ENCODE results near the gene WDPCP.
"Not testable (repeated sequence)": the region's sequence is repeated elsewhere in the genome, so short reads cannot be mapped to it uniquely, and the experiment has no call there.

Gene WDPCP

DNA sequence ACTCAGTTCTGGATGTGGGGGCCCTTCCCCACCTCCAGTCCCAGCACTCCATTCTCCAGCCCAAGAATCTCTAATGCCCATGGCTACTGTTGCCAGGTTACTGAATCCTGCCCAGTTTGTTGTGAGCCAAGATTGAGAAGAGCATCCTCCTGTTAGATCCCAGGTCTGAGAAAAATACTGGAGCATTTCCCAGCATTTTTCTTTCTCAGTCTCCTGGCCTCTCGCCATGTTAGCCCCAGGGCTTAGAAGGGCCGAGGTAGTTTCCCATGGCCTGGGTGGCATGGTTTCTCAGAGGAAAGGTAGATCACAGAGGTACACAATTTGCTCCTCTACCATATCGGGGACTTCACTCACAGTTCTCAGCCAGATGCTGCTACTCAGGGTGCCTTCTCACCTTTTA is 401.9 kb downstream of the WDPCP start:
- Mint-ChIP-seq H3K4me1 (ENCODE audit: low read depth) (no peaks in the 10 kb centered on the region), H3K36me3 (peaks cover 37% of the 10 kb centered on the region), H3K27ac (no peak overlapping the region), H3K4me3 (no peak overlapping the region), H3K27me3 (no peaks in the 10 kb centered on the region), H3K9me3 (ENCODE audit: low read depth) (peaks cover 34% of the 10 kb centered on the region)

DNA sequence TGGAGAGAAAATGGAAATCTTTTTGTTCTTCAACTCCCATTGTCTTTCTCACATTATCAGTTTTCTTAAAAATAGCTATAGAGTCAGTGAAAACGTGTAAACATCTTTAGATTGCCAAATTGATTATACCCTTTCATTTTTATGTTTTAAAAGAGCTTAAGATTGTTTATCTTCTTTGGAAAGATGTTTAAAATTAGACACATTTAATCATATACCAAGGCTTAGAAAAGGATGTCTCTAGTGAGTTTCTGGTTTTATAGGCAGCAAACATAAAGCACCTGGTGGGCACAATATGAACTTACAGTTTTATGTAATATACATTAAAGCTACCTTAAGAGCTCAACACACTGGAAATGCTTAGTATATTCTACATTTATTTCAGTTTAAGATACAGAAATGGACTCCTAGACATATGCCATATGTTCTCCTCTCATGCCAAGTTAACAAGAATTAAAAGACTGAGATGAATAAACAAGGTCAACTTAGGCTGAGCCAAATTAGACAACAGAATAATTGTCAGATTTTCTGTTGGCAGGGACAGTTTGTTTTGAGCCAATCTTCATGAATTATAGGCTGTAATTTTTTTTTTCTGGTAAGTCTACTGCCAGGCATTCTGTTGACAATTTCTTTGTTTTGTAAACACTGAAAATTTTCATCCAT is 425.0 kb downstream of the WDPCP start:
- H3K27me3 Mint-ChIP-seq = no peaks in the 10 kb centered on the region
- no peaks in the 10 kb centered on the region for H3K4me1 Mint-ChIP-seq (ENCODE audit: low read depth)
- H3K4me3 Mint-ChIP-seq = no peak overlapping the region
- peaks cover 25% of the 10 kb centered on the region for H3K36me3 Mint-ChIP-seq
- no peak overlapping the region for H3K27ac Mint-ChIP-seq
- H3K9me3 Mint-ChIP-seq (ENCODE audit: low read depth) = peaks cover 12% of the 10 kb centered on the region

DNA sequence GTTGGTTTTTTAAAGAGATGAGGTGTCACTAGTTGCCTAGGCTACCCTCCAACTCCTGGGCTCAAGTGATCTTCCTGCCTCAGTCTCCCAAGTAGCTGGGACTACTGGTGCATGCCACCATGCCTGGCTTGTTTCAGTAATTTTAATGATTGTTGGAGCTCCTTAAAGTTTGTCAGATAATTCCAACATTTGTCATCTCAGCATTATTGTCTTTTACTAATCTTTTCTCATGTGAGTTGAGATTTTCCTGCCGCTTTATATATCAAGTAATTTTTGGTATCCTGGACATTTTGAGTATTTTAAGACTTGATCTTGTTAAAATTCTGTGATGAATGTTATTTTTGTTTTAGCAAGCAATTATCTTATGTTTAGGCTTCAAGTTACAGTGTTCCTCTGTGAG is 429.0 kb downstream of the WDPCP start:
- Mint-ChIP-seq H3K27me3 (no peaks in the 10 kb centered on the region), H3K4me3 (no peak overlapping the region), H3K36me3 (peaks cover 7% of the 10 kb centered on the region), H3K9me3 (ENCODE audit: low read depth) (no peaks in the 10 kb centered on the region), H3K4me1 (ENCODE audit: low read depth) (no peaks in the 10 kb centered on the region), H3K27ac (no peak overlapping the region)

DNA sequence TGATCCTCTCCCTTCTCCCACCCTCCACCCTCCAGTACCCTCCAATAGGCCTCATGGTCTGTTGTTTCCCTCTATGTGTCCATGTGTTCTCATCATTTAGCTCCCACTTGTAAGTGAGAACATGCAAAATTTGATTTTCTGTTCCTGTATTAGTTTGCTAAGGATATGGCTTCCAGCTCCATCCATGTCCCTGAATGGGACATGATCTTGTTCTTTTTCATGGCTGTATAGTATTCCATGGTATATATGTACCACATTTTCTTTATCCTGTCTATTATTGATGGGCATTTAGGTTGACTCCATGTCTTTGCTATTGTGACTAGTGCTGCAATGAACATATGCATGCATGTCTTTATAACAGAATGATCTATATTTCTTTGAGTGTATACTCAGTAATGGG is 451.6 kb downstream of the WDPCP start:
- peaks cover 46% of the 10 kb centered on the region for H3K9me3 Mint-ChIP-seq (ENCODE audit: low read depth)
- peaks cover 30% of the 10 kb centered on the region for H3K36me3 Mint-ChIP-seq
- H3K27me3 Mint-ChIP-seq; H3K4me3 Mint-ChIP-seq; H3K27ac Mint-ChIP-seq; H3K4me1 Mint-ChIP-seq (ENCODE audit: low read depth): not testable (repeated sequence)

DNA sequence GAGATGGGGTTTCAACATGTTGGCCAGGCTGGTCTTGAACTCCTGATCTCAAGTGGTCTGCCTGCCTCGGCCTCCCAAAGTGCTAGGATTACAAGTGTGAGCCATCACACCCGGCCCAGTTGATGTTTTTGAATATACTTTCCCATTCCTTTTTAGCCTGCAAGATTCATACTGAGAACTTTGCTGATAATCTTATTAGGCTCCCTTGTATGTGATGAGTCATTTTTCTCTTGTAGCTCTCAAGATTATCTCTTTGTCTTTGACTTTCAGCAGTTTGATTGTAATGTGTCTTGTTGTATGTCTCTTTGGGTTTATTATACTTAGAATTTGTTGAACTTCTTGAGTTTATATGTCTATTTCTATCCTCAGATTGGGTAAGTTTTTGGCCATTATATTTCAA is 456.3 kb downstream of the WDPCP start:
- H3K36me3 Mint-ChIP-seq = peaks cover 26% of the 10 kb centered on the region
- peaks cover 23% of the 10 kb centered on the region for H3K9me3 Mint-ChIP-seq (ENCODE audit: low read depth)
- no peak overlapping the region for H3K4me3 Mint-ChIP-seq
- no peaks in the 10 kb centered on the region for H3K4me1 Mint-ChIP-seq (ENCODE audit: low read depth)
- H3K27ac Mint-ChIP-seq = no peak overlapping the region
- no peaks in the 10 kb centered on the region for H3K27me3 Mint-ChIP-seq

DNA sequence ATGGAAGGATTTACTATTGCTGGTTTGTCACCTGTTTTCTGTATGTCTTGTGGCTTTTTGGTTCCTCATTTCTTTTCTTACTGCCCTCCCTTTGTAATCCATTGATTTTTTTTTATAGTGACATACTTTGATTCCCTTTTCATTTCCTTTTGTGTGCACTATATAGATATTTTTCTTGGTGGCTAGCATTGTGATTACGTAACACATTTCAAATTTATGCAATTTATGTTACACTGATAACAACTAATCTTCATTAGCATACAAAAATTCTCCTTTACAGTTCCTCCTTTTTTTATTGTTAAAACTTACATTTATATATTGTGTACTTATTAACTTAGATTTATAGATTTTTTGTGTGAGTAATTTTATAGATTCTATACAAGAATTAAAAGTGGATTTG is 457.1 kb downstream of the WDPCP start:
- Mint-ChIP-seq H3K36me3 (peaks cover 25% of the 10 kb centered on the region), H3K27me3 (no peaks in the 10 kb centered on the region), H3K4me1 (ENCODE audit: low read depth) (no peaks in the 10 kb centered on the region), H3K9me3 (ENCODE audit: low read depth) (peaks cover 18% of the 10 kb centered on the region), H3K27ac (no peak overlapping the region), H3K4me3 (no peak overlapping the region)

DNA sequence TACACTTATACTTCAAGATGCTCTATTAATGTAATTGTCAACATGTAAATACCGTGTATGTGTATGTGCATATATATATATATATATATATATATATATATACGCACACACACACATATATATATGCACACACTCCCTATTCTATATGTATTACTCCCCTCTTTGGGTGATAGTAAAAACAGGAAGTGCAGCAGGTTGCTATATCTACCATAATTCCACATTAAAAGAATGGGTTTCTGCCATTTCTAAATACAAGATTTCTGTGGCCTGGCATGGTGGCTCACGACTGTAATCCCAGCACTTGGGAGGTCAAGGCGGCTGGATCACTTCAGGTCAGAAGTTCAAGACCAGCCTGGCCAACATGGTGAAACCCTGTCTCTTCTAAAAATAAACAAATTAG is 460.7 kb downstream of the WDPCP start:
- H3K36me3 Mint-ChIP-seq = peaks cover 22% of the 10 kb centered on the region
- H3K27me3 Mint-ChIP-seq = no peaks in the 10 kb centered on the region

DNA sequence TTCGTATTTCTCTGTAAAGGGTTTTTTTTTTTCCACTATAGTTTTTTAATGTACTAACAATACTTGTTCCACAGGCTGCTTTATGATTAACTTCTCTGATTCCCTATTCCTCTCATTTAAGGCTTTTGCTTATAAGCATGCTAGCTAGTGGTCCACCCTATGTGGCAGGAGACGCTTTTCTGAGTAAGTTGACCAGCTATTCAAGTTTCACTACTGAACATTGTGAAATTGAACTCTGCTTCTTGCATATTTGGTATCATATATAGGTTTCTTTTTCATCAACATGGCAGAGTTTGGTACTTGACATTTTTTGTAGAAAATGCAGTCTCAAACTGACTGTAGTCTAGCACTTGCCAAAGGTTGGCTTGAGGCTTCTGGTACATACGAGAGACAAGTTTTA is 463.4 kb downstream of the WDPCP start:
- Mint-ChIP-seq H3K4me1 (ENCODE audit: low read depth) (no peaks in the 10 kb centered on the region), H3K4me3 (no peak overlapping the region), H3K27me3 (no peaks in the 10 kb centered on the region)

More for the DNA sequence above, 460.7 kb downstream of the WDPCP start:
- Mint-ChIP-seq H3K4me1 (ENCODE audit: low read depth) (no peaks in the 10 kb centered on the region), H3K27ac (no peak overlapping the region), H3K4me3 (no peak overlapping the region), H3K9me3 (ENCODE audit: low read depth) (peaks cover 18% of the 10 kb centered on the region)

DNA sequence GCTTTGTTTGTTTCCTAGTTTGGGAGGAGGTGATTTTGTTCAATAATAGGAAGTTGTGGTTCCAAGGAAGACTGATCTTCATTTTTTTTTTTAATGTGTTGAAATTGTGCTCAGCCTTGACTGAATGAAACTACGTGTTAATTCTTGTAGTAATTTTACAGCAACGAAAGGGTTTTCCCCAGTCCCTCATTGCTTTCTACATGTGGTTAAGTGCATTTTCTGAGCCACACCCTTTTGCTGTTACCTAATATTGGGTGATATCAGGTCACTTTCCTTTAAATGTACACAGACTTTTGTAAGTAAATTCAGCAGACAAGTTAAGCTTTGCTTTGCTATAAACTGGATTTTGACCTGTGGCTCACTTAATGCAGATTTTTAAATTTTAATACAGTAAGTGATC is 464.1 kb downstream of the WDPCP start:
- no peaks in the 10 kb centered on the region for H3K4me1 Mint-ChIP-seq (ENCODE audit: low read depth)
- no peaks in the 10 kb centered on the region for H3K27me3 Mint-ChIP-seq
- H3K36me3 Mint-ChIP-seq = peaks cover 18% of the 10 kb centered on the region
- peaks cover 10% of the 10 kb centered on the region for H3K9me3 Mint-ChIP-seq (ENCODE audit: low read depth)
- no peak overlapping the region for H3K4me3 Mint-ChIP-seq
- no peak overlapping the region for H3K27ac Mint-ChIP-seq

More for the DNA sequence above, 463.4 kb downstream of the WDPCP start:
- no peak overlapping the region for H3K27ac Mint-ChIP-seq
- peaks cover 16% of the 10 kb centered on the region for H3K36me3 Mint-ChIP-seq
- peaks cover 14% of the 10 kb centered on the region for H3K9me3 Mint-ChIP-seq (ENCODE audit: low read depth)

DNA sequence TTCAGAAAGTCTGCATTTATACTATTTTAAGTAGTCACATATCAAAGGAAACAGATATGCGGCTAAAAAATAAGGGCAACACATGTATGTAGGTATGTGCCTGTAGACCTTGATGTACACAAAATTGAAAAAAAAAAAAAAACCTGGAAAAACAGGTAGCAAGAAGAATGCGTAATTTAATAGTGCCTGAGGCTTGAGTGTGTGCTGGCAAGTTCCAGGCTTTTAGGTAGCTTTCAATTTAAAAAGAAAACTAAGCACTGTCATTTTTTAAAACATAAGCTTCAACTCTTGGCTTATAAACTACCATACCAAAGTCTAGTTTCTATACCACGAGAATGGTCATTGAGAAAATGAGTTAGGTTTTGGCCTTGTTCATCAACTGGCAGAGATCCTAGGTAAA is 465.4 kb downstream of the WDPCP start:
- no peak overlapping the region for H3K27ac Mint-ChIP-seq
- H3K27me3 Mint-ChIP-seq = no peaks in the 10 kb centered on the region
- H3K9me3 Mint-ChIP-seq (ENCODE audit: low read depth) = peaks cover 8% of the 10 kb centered on the region
- no peaks in the 10 kb centered on the region for H3K4me1 Mint-ChIP-seq (ENCODE audit: low read depth)
- H3K4me3 Mint-ChIP-seq = no peak overlapping the region
- peaks cover 17% of the 10 kb centered on the region for H3K36me3 Mint-ChIP-seq

DNA sequence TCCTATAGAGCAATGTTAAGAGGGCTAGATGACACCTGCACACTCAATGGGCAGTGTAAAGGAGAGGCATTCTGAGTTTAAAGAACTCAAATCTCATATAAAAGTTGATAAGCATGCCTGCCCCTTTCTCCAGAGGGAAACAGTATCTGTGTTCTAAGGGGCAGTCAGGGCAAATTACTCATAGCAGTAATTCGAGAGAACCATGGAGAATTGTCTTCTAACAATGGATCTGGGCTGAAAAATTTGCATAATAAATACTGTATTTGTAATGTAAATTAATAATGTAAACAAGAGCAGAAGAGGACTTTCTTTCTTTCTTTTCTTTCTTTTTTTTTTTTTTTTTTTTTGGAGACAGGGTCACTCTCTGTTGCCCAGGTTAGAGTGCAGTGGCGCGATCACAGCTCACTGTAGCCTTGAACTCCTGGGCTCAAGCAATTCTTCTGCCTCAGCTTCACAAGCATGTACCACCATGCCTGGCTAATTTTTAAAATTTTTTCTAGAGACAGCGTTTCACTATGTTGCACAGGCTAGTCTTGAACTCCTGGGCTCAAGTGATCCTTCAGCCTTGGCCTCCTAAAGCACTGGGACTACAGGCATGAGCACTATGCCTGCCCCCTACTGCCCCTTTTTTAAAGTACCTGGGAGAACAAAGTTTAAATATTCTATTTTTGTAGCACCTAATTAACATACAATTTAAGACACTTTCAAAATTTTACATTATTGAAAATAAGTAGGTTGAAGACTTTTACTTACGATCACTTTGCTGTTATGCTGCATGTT is 467.0 kb downstream of the WDPCP start:
- H3K36me3 Mint-ChIP-seq = peaks cover 17% of the 10 kb centered on the region
- H3K4me3 Mint-ChIP-seq = no peak overlapping the region
- no peaks in the 10 kb centered on the region for H3K27me3 Mint-ChIP-seq
- H3K27ac Mint-ChIP-seq = no peak overlapping the region
- peaks cover 8% of the 10 kb centered on the region for H3K9me3 Mint-ChIP-seq (ENCODE audit: low read depth)
- H3K4me1 Mint-ChIP-seq (ENCODE audit: low read depth) = no peaks in the 10 kb centered on the region

DNA sequence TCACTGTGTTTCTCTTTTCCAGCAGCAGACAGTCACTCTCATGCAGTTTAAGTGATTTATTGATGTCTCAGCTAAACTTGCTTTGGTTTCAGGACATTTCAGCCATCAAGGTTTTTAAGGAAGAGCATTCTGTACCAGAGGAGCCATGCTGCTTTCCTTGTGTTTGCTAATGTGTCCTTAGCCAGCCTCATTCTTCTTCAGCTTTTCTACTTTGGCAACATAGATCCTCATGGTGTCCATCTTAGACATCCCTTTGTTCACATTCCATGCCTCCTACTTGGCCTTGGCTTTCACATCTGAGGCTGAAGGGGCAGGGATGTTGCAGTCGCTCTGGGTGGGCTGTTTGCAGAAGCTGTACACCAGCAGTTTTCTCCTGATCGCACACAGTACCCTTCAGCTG is 469.5 kb downstream of the WDPCP start:
- H3K27ac Mint-ChIP-seq = no peak overlapping the region
- H3K4me3 Mint-ChIP-seq = no peak overlapping the region
- H3K4me1 Mint-ChIP-seq (ENCODE audit: low read depth) = no peaks in the 10 kb centered on the region
- H3K27me3 Mint-ChIP-seq = no peaks in the 10 kb centered on the region
- H3K9me3 Mint-ChIP-seq (ENCODE audit: low read depth) = peaks cover 13% of the 10 kb centered on the region
- H3K36me3 Mint-ChIP-seq = peaks cover 19% of the 10 kb centered on the region

DNA sequence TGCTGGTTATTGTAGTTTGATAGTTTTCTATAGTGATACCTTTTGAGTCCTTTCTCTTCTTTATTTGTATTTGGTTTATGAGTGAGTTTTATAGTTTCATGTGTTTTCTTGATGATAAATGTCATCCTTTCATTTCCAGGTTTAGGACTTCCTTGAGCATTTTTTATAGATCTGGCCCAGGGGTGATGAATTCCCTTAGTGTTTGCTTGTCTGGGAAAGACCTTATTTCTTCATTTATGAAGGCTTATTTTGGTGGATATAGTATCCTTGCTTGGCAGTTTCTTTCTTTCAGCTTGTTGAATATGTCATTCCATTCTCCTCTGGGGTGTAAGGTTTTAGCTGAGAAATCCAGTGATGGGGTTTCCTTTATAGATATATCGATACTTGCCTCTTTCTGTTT is 483.8 kb downstream of the WDPCP start:
- H3K4me3 Mint-ChIP-seq = no peak overlapping the region
- peaks cover 2% of the 10 kb centered on the region for H3K27me3 Mint-ChIP-seq
- H3K27ac Mint-ChIP-seq = no peak overlapping the region
- peaks cover 30% of the 10 kb centered on the region for H3K9me3 Mint-ChIP-seq (ENCODE audit: low read depth)
- H3K4me1 Mint-ChIP-seq (ENCODE audit: low read depth) = no peaks in the 10 kb centered on the region
- H3K36me3 Mint-ChIP-seq = peaks cover 6% of the 10 kb centered on the region

DNA sequence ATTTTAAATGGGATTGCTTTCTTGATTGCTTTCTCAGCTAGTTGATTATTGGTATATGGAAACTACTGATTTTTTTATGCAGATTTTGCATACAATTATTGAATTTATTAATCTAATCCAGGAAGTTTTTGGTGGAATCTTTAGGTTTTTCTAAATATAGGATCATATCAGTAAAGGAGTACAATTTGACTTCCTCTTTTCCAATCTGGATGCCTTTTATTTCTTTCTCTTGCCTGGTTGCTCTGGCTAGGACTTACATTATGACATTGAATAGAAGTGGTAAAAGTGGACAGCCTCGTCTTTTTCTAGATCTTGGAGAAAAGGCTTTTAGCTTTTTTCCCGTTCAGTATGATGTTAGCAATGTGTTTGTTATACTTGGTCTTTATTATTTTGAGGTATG is 486.3 kb downstream of the WDPCP start:
- no peak overlapping the region for H3K4me3 Mint-ChIP-seq
- H3K27me3 Mint-ChIP-seq = peaks cover 2% of the 10 kb centered on the region
- H3K9me3 Mint-ChIP-seq (ENCODE audit: low read depth) = peaks cover 30% of the 10 kb centered on the region

DNA sequence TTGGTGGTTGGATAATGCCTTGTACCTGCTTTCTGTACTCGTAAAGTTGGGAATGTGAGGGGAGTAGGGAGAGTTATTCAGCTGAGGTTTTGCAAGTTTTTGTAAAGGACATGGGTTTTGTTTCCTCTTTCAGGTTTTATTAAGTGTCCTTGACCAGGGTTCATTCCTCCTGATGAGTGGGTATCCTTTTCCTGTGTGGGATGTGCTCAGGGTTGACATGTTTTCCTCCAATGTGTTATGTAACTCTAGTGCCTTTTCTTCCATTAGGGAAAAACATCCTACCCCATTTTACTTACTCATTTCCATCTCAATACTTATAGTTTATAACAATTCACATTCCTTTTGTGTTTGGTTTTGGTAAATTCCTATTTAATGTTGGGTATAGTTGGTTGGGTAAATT is 489.2 kb downstream of the WDPCP start:
- Mint-ChIP-seq H3K4me1 (ENCODE audit: low read depth) (no peaks in the 10 kb centered on the region), H3K27me3 (peaks cover 3% of the 10 kb centered on the region), H3K9me3 (ENCODE audit: low read depth) (peaks cover 22% of the 10 kb centered on the region), H3K27ac (no peak overlapping the region), H3K36me3 (peaks cover 3% of the 10 kb centered on the region), H3K4me3 (no peak overlapping the region)

More for the DNA sequence above, 486.3 kb downstream of the WDPCP start:
- Mint-ChIP-seq H3K4me1 (ENCODE audit: low read depth) (no peaks in the 10 kb centered on the region), H3K36me3 (peaks cover 4% of the 10 kb centered on the region), H3K27ac (no peak overlapping the region)

DNA sequence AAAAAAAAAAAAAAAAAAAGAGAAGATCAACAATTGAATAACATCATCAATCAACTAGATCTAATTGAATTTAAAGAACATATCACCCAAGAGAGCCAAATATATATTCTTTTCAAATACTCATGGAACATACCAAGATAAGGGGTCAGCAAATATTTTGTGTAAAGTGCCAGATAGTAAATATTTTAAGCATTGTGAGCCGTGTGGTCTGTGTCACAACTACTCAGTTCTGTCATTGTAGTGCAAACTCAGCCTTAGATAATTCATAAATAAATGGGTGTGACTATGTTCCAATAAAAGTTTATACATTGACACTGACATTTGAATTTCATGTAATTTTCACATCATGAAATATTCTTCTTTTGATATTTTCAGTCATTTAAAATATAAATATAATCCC is 491.8 kb downstream of the WDPCP start:
- peaks cover 14% of the 10 kb centered on the region for H3K9me3 Mint-ChIP-seq (ENCODE audit: low read depth)
- no peaks in the 10 kb centered on the region for H3K4me1 Mint-ChIP-seq (ENCODE audit: low read depth)
- no peaks in the 10 kb centered on the region for H3K36me3 Mint-ChIP-seq
- peaks cover 11% of the 10 kb centered on the region for H3K27me3 Mint-ChIP-seq
- H3K27ac Mint-ChIP-seq = no peak overlapping the region
- no peak overlapping the region for H3K4me3 Mint-ChIP-seq
